BLaER1 treated with 17β-estradiol and CSF1 and Interleukin-3, amounts not matched to agents 10 nM and 100 nM (cell line): ENCODE measurements around the gene CHMP6.

Source experiments
- H3K27ac ChIP-seq, 11 experiments: shearing (Covaris generic); formaldehyde crosslinking; 2 replicates each; pipeline ENCODE4 v1.8.1; 2022
- H3K27me3 ChIP-seq, 11 experiments: shearing (Covaris generic); formaldehyde crosslinking; 2 replicates each; pipeline ENCODE4 v1.8.1; 2022
- H3K36me3 ChIP-seq, 11 experiments: shearing (Covaris generic); formaldehyde crosslinking; 2 replicates each; pipeline ENCODE4 v1.8.1; 2022
- H3K4me1 ChIP-seq, 10 experiments: shearing (Covaris generic); formaldehyde crosslinking; 2 replicates each; pipeline ENCODE4 v1.8.1; 2022
- H3K4me2 ChIP-seq, 11 experiments: shearing (Covaris generic); formaldehyde crosslinking; 2 replicates each; pipeline ENCODE4 v1.8.1; 2022
- H3K4me3 ChIP-seq, 10 experiments: shearing (Covaris generic); formaldehyde crosslinking; 2 replicates each; pipeline ENCODE4 v1.8.1; 2022
- H3K9ac ChIP-seq, 11 experiments: shearing (Covaris generic); formaldehyde crosslinking; 2 replicates each; pipeline ENCODE4 v1.8.1; 2022
- H3K9me3 ChIP-seq, 11 experiments: shearing (Covaris generic); formaldehyde crosslinking; replicated peaks in 1 of 11; 2 replicates each; pipeline ENCODE4 v1.8.1; 2022
- H4K20me1 ChIP-seq, 11 experiments: shearing (Covaris generic); formaldehyde crosslinking; 2 replicates each; pipeline ENCODE4 v1.8.1; 2022
- Cebpa-rat ChIP-seq, 11 experiments: shearing (Covaris generic); IDR thresholded peaks; 2 replicates each; pipeline ENCODE4 v1.8.1; 2022

Gene CHMP6

DNA sequence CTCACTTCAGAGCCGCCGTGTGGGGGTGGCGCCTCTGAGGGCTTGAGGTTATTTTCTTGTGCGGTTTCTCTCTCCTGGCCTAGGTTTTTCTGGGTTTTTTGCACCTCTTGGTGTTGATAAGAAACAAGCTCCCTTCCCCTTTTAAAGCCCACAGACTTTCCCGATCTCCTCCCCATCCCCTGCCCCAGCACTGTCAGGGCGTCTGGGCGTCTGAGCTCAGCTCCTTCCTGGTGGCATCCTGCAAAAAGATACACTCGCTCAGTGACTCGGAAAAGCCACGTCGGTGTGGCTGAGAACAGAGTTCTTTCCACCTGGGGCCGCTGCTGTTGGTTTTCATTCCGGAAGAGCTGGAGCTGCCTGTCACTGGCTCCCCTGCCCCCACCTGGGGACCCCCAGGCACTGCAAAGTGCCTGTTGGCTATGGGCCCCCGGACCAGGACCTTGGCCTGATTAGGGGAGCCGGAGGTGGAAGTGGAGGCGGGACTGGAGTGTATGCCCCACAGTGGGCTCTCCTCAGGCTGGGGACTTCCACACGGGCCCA, 57.8 kb downstream of the CHMP6 start:
- H3K9ac ChIP-seq = peak overlapping the region in 9 of 11 experiments; percentile 3 to 57 (median 49); a peak in 13 of 22 replicates
- no peaks in the 10 kb centered on the region for H3K36me3 ChIP-seq
- H3K4me2 ChIP-seq = peak overlapping the region; percentile 80 to 99 (median 95)
- TF ChIP-seq Cebpa-rat (IDR thresholded peaks at IDR 0.05) = no peak
- H3K27ac ChIP-seq = peak overlapping the region in 8 of 11 experiments; percentile 4 to 72 (median 42); a peak in 13 of 22 replicates
- peaks cover 52 to 96% (median 87%) of the 10 kb centered on the region in 11 experiments for H3K27me3 ChIP-seq
- H4K20me1 ChIP-seq = peaks cover 0 to 88% (median 41%) of the 10 kb centered on the region in 11 experiments; a peak in 16 of 22 replicates
- peak overlapping the region in 7 of 10 experiments; percentile 15 to 58 (median 36); a peak in 12 of 20 replicates for H3K4me3 ChIP-seq
- no peaks in the 10 kb centered on the region for H3K9me3 ChIP-seq
- H3K4me1 ChIP-seq = peaks cover 63 to 91% (median 75%) of the 10 kb centered on the region in 10 experiments
